Measurements from ENCODE around the gene JMJD8.

DNA sequence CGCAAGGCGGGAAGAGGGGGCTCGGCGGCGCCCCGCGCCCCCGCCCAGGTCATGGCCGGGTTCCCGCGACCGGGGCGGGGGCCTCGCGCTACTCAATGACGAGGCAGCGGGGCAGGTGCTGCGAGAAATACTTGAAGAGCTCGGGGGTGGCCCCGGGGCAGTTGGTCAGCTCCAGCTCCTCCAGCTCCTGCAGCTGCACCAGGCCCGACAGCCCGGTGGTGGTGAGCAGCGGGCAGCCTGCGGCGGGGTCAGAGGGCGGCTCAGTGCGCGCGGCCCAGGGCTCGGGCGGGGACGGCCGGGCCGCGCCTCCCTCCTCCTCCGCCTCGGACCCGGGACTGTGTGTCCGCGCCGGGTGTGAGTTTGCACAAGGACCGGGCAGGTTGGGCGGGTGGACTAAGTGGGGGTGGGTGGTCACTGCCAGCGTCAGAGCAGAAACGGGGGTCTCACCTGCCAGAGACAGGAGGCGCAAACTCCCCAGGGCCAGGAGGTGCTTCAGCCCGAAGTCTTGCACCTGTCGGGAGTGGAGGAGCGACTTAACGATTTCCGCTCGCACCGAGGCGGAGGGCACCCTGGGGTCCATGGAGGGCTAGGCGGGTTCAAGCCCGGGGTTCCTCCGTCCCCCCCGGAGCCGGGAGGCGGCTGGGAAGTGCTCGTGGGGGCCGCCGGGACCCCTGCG, 10.2 kb upstream of the JMJD8 start:
- TF ChIP-seq POLR2AphosphoS5 (IDR thresholded peaks at IDR 0.05; ENCODE audit: low read depth, low read length) (no peak), SIN3A (IDR thresholded peaks at IDR 0.05; ENCODE audit: borderline replicate concordance, insufficient read depth, low read length) (no peak)
- TF ChIP-seq, protein P1, sequence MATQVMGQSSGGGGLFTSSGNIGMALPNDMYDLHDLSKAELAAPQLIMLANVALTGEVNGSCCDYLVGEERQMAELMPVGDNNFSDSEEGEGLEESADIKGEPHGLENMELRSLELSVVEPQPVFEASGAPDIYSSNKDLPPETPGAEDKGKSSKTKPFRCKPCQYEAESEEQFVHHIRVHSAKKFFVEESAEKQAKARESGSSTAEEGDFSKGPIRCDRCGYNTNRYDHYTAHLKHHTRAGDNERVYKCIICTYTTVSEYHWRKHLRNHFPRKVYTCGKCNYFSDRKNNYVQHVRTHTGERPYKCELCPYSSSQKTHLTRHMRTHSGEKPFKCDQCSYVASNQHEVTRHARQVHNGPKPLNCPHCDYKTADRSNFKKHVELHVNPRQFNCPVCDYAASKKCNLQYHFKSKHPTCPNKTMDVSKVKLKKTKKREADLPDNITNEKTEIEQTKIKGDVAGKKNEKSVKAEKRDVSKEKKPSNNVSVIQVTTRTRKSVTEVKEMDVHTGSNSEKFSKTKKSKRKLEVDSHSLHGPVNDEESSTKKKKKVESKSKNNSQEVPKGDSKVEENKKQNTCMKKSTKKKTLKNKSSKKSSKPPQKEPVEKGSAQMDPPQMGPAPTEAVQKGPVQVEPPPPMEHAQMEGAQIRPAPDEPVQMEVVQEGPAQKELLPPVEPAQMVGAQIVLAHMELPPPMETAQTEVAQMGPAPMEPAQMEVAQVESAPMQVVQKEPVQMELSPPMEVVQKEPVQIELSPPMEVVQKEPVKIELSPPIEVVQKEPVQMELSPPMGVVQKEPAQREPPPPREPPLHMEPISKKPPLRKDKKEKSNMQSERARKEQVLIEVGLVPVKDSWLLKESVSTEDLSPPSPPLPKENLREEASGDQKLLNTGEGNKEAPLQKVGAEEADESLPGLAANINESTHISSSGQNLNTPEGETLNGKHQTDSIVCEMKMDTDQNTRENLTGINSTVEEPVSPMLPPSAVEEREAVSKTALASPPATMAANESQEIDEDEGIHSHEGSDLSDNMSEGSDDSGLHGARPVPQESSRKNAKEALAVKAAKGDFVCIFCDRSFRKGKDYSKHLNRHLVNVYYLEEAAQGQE (IDR thresholded peaks at IDR 0.05; ENCODE audit: insufficient read depth in 1 of 2, low read depth in 2 of 2, low read length in 2 of 2), result no peak

Data from PFSK-1 (cell line).